DND-41 (cell line): ENCODE data around the gene EVPLL.
"Not testable (repeated sequence)": the region's sequence is repeated elsewhere in the genome, so short reads cannot be mapped to it uniquely, and the experiment has no call there.

Experiments
- EZH2 ChIP-seq: IDR thresholded peaks from 3 replicates; pipeline ENCODE4 v1.6.1; 2012; ENCODE audit warnings: borderline replicate concordance, low read depth, mild to moderate bottlenecking, moderate library complexity, low read length, inconsistent platforms; ENCODE audit not compliant: severe bottlenecking
- TF ChIP-seq, protein P1 (sequence below): IDR thresholded peaks from 2 replicates; pipeline ENCODE4 v1.5.1; 2012; ENCODE audit warnings: borderline replicate concordance, low read length, moderate library complexity, mild to moderate bottlenecking; ENCODE audit not compliant: poor library complexity, severe bottlenecking; ENCODE audit errors: extremely low read depth

DNA sequence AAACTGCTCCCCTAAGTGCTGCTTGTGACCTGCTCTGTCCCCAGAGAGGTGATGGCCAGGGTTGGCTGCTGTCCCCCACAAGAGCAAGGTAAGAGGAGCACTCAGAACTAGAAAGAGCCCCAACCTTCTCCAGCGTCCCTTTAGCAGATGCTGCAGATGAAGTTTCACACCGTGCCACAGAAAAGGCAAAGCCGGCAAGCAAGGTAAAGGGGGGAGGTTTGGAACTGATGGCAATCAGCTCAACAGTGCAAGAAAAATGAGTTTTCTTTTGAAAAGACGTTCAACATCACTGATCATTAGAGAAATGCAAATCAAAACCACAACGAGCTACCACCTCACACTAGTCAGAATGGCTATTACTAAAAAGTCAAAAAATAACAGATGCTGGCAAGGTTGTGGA, 26.0 kb downstream of the EVPLL start:
- TF ChIP-seq, protein P1, sequence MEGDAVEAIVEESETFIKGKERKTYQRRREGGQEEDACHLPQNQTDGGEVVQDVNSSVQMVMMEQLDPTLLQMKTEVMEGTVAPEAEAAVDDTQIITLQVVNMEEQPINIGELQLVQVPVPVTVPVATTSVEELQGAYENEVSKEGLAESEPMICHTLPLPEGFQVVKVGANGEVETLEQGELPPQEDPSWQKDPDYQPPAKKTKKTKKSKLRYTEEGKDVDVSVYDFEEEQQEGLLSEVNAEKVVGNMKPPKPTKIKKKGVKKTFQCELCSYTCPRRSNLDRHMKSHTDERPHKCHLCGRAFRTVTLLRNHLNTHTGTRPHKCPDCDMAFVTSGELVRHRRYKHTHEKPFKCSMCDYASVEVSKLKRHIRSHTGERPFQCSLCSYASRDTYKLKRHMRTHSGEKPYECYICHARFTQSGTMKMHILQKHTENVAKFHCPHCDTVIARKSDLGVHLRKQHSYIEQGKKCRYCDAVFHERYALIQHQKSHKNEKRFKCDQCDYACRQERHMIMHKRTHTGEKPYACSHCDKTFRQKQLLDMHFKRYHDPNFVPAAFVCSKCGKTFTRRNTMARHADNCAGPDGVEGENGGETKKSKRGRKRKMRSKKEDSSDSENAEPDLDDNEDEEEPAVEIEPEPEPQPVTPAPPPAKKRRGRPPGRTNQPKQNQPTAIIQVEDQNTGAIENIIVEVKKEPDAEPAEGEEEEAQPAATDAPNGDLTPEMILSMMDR: not testable (repeated sequence)
- not testable (repeated sequence) for TF ChIP-seq EZH2
